DND-41 (cell line): ENCODE results near the gene CRACDL.

ENCODE experiments used
- ATAC-seq: fragments of 200-7000 bp; cut with Tn5 transposase; 3 replicates; pipeline ENCODE4 v1.9.1; 2021; ENCODE audit warnings: low read depth; ENCODE audit not compliant: insufficient read depth
- DNase-seq: peaks from one replicate; pipeline ENCODE4 v3.0.0-alpha.2; 2020
- H2AFZ ChIP-seq: 2 replicates; pipeline ENCODE4 v1.6.0; 2012; ENCODE audit warnings: low read depth, low read length
- H3K27ac ChIP-seq: 2 replicates; pipeline ENCODE4 v1.5.1; 2012; ENCODE audit warnings: low read length, inconsistent platforms
- H3K27me3 ChIP-seq: fragments of 200-600 bp; sonication (generic); 2 replicates; pipeline ENCODE4 v1.6.0; 2012; ENCODE audit warnings: low read length, mild to moderate bottlenecking, inconsistent platforms; ENCODE audit not compliant: insufficient read depth, poor library complexity
- H3K36me3 ChIP-seq: 2 replicates; pipeline ENCODE4 v1.5.1; 2012; ENCODE audit warnings: low read length, inconsistent platforms; ENCODE audit not compliant: insufficient read depth
- H3K4me1 ChIP-seq: 2 replicates; pipeline ENCODE4 v1.5.1; 2012; ENCODE audit warnings: mild to moderate bottlenecking, low read length; ENCODE audit not compliant: insufficient read depth
- H3K4me2 ChIP-seq: 2 replicates; pipeline ENCODE4 v1.6.0; 2012; ENCODE audit warnings: mild to moderate bottlenecking, moderate library complexity, low read length, inconsistent platforms; ENCODE audit not compliant: insufficient read depth
- H3K4me3 ChIP-seq, 2 experiments: fragments of 200-600 bp in 1 of 2; shearing (Covaris generic) in 1 of 2; 2 replicates each; pipeline ENCODE4 v1.5.1; 2012 to 2016; ENCODE audit warnings: inconsistent platforms in 2 of 2, low read length in 2 of 2, mild to moderate bottlenecking in 2 of 2, low read depth in 1 of 2, moderate library complexity in 1 of 2
- H3K79me2 ChIP-seq: 2 replicates; pipeline ENCODE4 v1.6.0; 2012; ENCODE audit warnings: low read length, inconsistent platforms; ENCODE audit not compliant: insufficient read depth
- H3K9ac ChIP-seq: 2 replicates; pipeline ENCODE4 v1.6.0; 2012; ENCODE audit warnings: low read depth, mild to moderate bottlenecking, inconsistent platforms, low read length, moderate library complexity
- H3K9me3 ChIP-seq: 2 replicates; pipeline ENCODE4 v1.5.1; 2012; ENCODE audit warnings: low read length, moderate library complexity, mild to moderate bottlenecking, inconsistent platforms; ENCODE audit not compliant: insufficient read depth, severe bottlenecking
- H4K20me1 ChIP-seq: 2 replicates; pipeline ENCODE4 v1.6.0; 2012; ENCODE audit warnings: low read length; ENCODE audit not compliant: insufficient read depth
- CTCF ChIP-seq: IDR thresholded peaks from 2 replicates; pipeline ENCODE4 v1.5.1; 2012; ENCODE audit warnings: borderline replicate concordance, low read length, moderate library complexity, mild to moderate bottlenecking; ENCODE audit not compliant: poor library complexity, severe bottlenecking; ENCODE audit errors: extremely low read depth
- EZH2 ChIP-seq: IDR thresholded peaks from 3 replicates; pipeline ENCODE4 v1.6.1; 2012; ENCODE audit warnings: borderline replicate concordance, low read depth, mild to moderate bottlenecking, moderate library complexity, low read length, inconsistent platforms; ENCODE audit not compliant: severe bottlenecking

CRACDL gene

DNA sequence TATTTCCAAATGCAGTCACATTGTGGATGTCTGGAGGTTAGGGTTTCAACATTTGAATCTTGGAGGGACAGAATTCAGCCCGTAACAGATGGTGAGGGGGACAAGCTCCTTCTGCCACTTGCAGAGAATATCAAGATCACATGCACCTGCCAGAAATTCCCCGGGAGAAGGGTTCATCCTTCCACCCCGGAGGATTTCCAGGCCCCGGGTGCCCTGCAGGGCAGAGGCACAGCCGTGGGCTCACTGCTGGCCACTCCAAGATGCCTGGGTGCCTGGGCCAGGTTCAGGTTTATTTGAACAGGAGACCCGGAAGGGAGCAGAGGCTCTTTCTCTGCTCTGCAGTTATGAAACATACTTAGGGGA is 166.9 kb downstream of the CRACDL start:
- peak overlapping the region; percentile 92 for H3K27ac ChIP-seq
- peaks cover 16% of the 10 kb centered on the region; the same call in 1 of the 2 replicates for H3K79me2 ChIP-seq
- H3K27me3 ChIP-seq: no peaks in the 10 kb centered on the region
- H4K20me1 ChIP-seq: no peaks in the 10 kb centered on the region
- peak overlapping the region; percentile 68 for H3K4me2 ChIP-seq
- no peak for TF ChIP-seq CTCF
- TF ChIP-seq EZH2: no peak
- H3K36me3 ChIP-seq: peaks cover 13% of the 10 kb centered on the region
- no peak for ATAC-seq
- peak overlapping the region in 1 of 2 experiments; percentile 59; a peak in 2 of 4 replicates for H3K4me3 ChIP-seq
- no peak for DNase-seq
- peak overlapping the region; percentile 66 for H3K9ac ChIP-seq
- H2AFZ ChIP-seq: peak overlapping the region; percentile 44
- H3K9me3 ChIP-seq: no peaks in the 10 kb centered on the region
- peaks cover 88% of the 10 kb centered on the region for H3K4me1 ChIP-seq

GRCh38 chr2:98768384-98769113 is 167.5 kb downstream of the CRACDL start:
- H3K9ac ChIP-seq: peak overlapping the region; percentile 66
- H3K27me3 ChIP-seq: no peaks in the 10 kb centered on the region
- no peaks in the 10 kb centered on the region for H3K9me3 ChIP-seq
- TF ChIP-seq CTCF (no peak), EZH2 (no peak)
- DNase-seq: peak; percentile 81
- peaks cover 16% of the 10 kb centered on the region; the same call in 1 of the 2 replicates for H3K79me2 ChIP-seq
- peaks cover 89% of the 10 kb centered on the region for H3K4me1 ChIP-seq
- ATAC-seq: peak; percentile 59
- peak overlapping the region in 1 of 2 experiments; percentile 59; a peak in 2 of 4 replicates for H3K4me3 ChIP-seq
- H4K20me1 ChIP-seq: no peaks in the 10 kb centered on the region
- no peak overlapping the region for H2AFZ ChIP-seq
- H3K36me3 ChIP-seq: peaks cover 13% of the 10 kb centered on the region
- H3K4me2 ChIP-seq: peak overlapping the region; percentile 68
- peak overlapping the region; percentile 92 for H3K27ac ChIP-seq

DNA sequence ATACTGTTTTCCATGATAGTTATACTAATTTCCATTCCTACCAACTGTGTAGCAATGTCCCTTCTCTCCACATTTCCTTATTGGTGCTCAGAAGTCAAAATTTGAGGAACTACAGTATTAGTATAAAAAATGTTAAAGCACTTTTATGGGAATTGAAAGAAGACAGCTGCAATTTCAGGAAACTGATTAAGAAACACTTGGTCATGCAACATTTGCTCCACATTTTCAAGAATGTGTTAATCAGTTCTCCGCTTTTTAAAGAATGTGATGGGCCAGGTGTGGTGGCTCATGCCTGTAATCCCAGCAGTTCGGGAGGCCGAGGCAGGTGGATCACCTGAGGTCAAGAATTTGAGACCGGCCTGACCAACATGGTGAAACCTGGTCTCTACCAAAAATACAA is 171.5 kb downstream of the CRACDL start:
- peaks cover 24% of the 10 kb centered on the region for H3K36me3 ChIP-seq
- H3K9me3 ChIP-seq: no peaks in the 10 kb centered on the region
- DNase-seq (no peak), ATAC-seq (no peak)
- H3K4me3 ChIP-seq: no peak overlapping the region
- H4K20me1 ChIP-seq: no peaks in the 10 kb centered on the region
- H3K4me2 ChIP-seq: no peak overlapping the region
- no peak for TF ChIP-seq EZH2
- TF ChIP-seq CTCF: no peak
- no peaks in the 10 kb centered on the region for H3K27me3 ChIP-seq
- H3K27ac ChIP-seq: peak overlapping the region; percentile 21; the same call in 1 of the 2 replicates
- H2AFZ ChIP-seq: no peak overlapping the region
- peaks cover 9% of the 10 kb centered on the region; the same call in 1 of the 2 replicates for H3K79me2 ChIP-seq
- peaks cover 87% of the 10 kb centered on the region for H3K4me1 ChIP-seq
- no peak overlapping the region for H3K9ac ChIP-seq
